Forelimb muscle (tissue), 1 donor: ENCODE data around the gene KDM2B. TPM values are rescaled to one million over a fixed set of nuclear protein-coding genes. Genes with fewer than 3 reads are reported as not detected.

Experiments
- DNase-seq: peaks from one replicate; pipeline ENCODE4 v3.0.0-alpha.2; 2013; ENCODE audit warnings: low read depth
- polyA plus RNA-seq: library from polyadenylated mRNA; unstranded; fragments of 120-200 nt; gene quantifications from one replicate; pipeline ENCODE4 v1.2.1, GENCODE V29; 2013; ENCODE audit not compliant: insufficient read length

The KDM2B gene
- polyA plus RNA-seq, 1 donor, result 22.1 TPM

DNA sequence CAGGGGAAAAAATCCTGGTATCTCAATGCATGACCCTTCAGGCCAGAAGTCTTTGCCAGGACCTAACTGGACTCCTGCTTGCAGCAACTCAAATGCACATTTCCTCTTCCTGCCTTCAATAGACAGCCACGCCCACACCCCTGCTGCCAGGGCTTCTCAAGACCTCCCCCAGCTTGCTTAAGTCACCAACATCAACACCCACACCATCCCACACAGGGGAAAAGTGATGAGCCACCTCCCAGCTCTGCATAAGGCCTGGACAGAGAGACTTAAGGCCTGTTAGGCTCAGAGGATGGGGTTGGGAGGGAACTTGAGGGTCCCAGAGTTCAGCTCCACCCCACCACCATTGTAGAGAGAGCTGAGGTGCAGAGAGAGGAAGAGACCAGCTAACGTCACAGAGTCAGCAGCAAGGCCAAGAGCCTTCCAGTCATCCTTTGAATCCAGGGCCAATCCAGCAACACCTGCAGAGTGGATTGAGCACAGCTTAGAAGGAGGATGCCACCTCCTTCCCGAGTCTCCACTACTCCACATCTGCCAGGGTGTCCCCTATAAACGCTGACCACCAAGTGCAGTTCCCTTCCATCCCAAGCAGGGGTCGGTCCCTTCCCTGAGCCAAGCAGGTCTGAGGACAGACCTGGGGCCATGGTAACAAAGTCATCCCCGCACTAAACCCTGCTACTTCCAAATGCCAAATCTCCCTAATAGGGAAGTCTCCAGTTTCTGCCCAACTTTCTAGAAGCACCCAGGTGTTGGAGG lies 50.0 kb downstream of the KDM2B start:
- no peak for DNase-seq

DNA sequence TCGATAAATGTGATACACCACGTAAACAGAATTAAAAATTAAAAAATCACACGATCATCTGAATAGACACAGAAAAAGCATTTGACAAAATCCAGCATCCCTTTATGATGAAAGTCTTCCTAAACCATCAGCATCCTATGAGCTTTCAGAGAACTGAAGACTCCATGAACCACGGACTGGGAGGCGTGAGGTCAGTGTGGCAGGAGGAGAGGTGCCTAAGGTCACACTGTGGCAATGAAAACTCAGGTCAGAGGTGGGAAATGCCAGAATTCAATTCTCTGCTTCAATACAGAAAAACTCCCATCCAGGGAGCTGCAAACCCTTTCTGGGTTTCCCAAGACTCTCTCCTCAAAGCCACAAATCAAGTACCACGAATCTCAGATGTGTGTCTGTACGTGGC lies 51.6 kb downstream of the KDM2B start:
- DNase-seq, result no peak

DNA sequence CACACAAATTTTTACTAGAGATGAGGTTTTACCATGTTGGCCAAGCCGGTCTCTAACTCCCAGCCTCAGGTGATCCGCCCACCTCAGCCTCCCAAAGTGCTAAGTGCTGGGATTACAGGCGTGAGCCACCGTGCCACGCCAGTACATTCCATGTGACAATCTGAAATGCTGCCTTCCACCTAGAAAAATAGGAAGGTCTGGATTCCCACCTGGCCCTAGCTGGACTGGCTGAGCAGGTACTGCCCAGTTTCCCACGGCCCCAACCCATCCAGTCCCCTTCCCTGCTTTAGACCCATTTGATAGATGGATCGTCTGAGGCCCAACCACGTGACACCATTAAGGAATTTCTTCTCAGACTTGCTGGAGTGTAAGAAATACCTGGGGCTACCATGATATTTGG lies 55.4 kb downstream of the KDM2B start:
- DNase-seq, result no peak

DNA sequence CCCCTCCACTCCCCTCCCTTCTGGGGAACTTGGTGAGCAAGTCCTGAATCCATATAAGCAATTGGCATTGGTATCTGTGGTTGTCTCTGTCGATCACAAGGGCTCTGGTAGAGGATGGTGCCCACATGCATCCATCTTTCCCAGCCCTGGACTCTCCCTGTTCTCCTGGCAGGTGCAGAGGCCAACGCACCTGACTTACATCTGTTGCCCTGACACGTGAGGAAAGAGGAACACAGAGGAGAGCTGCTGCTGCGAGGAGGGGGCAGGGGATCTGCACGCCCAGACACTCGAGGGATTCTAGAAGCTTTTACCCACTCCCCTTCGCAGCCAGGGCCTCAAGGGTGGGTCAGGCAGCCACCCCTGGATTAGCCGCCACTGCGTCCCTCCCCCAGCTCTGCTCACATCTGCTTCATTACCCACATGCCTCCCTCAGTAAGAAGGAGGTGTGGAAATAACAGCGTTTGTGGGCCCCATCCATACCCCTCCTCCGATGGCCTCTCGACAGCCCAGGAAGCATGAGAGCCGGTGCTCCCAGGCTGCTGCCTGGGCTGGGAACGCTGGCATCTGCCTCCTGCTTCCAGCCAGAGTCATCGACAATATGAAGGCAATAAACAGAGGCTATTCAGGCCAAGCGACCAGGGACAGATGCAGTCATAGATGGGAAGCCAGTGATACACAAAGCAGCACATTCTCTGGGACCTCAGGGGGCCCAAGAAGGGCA lies 56.5 kb downstream of the KDM2B start:
- no peak for DNase-seq

DNA sequence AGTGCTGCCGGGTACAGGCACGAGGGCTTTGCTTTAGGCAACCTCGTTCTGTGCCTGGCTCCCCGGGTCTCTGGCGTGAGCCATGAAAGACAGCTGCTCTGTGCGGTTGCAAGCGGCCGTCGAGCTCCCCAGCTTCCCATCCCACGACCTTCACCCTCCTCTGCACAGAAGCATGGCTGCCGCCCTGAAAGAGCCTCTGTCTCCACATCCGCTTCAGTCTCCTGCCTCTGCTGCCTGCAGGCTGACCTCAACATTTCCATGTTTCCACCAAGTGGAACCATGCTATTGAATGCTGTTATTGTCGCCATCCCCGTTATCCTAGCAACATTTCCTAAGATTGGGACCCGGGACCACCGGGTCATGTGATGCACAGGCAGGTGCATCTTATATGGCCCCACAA lies 57.1 kb downstream of the KDM2B start:
- DNase-seq, result no peak

DNA sequence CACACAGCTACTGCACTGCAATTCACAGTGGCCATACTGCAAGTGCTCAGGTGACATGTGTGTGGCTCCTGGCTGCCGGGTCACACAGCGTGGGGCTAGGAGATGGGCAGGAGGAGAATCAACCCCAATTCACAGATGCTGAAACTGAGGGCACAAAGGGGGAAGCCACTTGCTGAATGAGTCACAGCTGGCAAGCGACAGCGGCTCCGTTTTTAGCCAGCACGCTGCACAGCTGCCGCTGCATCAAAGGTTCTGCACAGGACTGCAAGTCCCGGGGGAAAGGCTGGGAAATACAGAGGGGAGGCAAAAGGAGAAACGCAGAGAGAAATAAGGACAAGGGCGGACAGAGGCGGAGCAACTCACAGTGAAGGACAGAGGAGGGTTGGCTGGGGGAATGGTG lies 57.9 kb downstream of the KDM2B start:
- no peak for DNase-seq

DNA sequence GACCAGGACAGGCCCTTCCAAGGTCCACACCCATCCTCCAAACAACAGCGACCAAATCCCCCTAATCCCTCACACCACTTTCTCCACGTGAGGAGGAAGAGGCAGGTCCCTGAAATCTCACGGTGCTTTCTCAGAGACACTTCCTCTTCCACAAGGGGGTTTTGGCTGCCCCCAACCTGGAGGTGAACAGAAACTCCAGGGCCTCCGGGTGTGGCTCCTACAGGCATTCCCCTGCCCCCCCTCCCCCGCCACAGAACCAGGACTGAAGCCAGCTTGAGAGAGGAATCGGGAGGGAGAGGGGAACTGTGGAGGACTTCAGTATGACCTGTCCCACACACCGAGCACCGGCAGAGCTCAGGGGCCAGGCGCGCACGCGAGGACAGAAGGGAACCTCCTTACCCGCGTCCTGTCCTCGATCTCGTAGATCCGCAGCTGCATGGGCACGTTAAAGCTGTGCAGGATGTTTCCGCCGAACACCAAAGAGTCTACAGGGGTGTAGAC lies 60.2 kb downstream of the KDM2B start:
- DNase-seq, result no peak

DNA sequence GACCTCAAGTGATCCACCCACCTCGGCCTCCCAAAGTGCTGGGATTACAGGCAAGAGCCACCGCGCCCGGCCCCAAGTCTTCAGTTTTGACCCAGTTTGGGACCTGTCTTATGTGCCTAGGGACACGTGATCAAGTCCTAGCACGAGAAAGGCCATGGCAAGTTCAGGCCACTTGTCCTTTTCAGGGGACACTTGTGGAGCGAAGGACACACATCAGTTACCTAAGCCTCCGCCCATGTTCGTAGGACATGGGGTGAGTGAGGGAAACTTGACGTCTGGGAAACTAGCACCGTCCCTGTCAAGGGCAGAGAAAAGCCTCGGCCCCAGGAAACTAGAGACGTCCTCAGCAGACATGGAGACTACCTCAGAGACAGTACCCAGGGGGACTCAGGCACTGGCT lies 60.7 kb downstream of the KDM2B start:
- no peak for DNase-seq

DNA sequence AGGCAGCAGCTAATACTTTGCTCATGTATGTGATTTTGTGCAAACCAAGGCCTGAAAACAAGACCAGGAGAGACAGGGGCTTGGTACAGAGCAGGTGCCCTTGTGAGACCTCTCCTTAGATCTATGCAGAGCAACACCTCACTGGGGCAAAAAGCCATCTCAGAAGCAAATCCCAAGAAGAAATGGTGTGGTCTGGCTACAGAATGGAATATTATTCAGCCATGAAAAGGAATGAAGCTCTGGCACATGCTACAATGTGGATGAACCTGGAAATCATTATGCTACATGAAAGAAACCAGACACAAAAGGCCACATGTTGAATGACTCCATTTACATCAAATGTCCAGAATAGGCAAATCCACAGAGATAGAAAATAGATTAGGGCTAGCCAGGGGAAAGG lies 61.6 kb downstream of the KDM2B start:
- no peak for DNase-seq

DNA sequence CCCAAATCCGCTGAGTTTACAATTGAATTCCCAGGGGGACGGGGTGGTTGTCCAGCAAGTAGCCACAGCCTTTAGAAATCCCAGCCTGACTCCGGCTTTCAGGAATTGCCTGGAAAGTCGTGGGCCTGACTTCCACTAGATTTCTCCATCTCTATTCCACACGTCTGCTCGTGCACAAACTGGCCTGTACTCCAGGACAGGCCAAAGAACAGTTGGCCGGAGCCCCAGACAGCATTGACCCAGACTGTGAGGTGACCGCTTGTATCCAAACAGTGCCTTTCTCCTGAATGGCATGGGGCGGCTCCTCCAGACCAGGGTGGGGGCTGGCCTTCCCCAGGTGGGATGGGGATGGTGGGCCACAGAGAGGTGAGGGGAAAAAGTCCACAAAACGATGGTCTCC lies 62.2 kb downstream of the KDM2B start:
- no peak for DNase-seq

DNA sequence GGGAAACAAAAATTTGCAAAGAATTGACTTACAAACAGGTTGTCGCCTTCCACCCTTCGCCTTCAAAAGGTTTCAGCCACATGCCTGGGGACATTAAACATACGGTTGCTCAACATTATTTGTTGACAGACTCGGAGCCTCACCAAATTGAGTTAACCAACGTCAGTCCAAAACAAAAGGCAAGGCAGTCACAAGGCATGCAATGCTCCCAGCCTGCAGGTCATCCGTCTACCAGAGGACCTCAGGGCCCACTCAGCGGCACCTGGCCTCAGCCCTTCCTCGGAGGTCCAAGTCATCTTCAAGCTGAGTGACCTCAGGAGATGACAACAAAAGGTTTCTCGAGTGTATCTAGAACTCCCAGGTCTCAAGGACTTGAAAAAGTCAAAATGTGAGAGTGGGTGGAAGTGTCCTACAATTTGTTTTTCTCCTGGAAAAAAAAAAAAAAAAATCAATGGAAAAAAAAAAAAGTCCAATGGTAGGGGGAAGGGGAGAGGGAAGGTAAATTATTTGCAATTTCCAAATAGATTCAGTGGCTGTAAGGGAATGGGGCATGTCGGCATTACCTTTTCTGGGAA lies 64.3 kb downstream of the KDM2B start:
- no peak for DNase-seq

DNA sequence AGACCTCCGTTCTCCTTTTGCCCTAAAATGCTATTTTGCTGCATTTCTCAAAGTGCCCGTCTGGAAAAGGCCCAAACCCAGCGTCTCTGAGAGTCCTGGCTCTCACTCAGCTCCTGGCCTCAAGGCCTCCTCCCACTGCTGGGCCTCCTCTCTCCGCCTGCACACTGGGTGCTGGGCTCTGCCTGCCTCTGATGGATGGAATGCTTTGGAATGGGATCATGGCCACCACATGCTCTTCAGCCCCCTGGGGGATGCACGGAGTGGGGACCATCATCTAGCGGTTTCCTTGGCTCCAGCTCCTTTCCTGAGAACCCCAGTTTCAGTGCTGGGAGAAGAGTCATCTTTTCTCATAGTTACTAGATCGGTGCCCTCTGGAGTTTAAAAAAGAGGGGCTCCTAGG lies 65.2 kb downstream of the KDM2B start:
- no peak for DNase-seq

DNA sequence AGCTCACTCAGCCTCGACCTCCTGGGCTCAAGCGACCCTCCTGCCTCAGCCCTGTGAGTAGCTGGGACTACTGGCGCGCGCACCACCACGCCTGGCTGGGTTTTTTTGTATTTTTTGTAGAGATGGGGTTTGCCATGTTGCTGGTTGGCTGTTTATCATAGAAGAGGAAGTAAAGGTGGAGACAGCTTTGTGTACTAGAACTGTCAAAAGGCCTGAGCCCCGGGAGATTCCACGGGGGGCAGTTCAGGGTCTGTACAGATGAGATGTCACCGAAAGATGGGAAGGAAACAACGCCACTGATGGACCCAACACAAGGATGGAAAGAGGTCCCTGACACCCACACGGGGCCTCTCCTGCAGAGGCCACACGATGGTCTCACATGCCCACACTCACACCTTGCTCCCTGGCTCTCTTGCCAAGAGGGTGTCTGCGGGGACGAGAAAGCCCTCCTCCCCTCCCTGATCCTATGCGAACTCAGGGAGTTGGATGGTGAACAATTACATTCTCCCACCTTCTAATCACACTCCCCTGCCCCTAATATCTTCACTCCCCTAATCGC lies 66.6 kb downstream of the KDM2B start:
- no peak for DNase-seq

DNA sequence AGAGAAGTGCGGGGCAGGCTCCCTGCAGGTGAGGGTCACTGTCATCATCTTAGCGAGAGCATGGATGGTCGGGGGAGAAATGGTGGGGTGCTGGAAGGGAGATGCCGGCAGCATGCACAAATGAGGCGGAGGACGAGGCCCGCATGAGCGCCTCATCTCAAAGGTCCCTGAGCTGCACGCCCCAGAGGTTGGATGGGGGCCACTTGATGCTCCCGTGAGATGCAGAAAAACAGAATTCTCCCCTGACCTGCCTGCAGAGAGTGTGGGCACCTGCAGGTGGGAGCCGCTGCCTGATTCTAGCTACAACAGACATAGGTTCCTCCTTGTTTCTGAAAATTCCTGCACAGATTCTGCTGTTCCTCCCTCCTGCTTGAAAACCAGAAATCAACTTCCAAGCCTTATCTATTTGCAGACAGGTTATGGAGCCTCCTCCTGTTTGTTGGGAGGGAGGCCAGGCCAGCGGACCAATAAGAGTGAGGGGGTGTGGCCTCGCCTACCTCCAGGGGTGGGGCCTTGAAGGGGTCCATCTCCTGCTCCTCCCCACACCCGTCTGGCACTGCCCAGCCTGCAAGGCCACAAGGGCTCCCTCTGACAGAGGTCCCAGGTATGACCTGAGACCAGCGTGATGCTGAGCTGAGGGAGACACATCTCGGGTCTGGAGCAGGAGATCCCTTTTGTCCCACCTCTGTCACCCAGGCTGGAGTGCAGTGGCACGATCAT lies 67.2 kb downstream of the KDM2B start:
- no peak for DNase-seq

DNA sequence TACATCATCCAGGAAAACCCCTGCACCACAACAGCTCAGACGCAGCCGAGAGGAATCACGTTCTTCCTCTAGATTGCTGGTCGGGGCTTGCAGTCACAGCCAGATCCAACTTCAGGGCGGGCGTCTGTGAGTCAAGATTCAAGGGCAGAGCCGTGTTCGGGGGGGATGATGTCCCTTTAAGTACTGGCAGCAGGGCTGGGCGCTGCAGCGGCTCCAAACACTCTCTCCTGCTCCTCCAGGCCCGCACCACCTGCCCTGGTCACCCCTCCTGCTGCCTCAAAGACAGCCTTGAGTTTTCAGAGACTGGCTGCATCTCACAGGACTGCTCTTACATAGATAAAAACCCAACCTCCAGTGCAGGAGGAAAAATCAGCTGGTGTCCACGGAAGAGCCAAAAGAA lies 68.3 kb downstream of the KDM2B start:
- DNase-seq, result no peak

DNA sequence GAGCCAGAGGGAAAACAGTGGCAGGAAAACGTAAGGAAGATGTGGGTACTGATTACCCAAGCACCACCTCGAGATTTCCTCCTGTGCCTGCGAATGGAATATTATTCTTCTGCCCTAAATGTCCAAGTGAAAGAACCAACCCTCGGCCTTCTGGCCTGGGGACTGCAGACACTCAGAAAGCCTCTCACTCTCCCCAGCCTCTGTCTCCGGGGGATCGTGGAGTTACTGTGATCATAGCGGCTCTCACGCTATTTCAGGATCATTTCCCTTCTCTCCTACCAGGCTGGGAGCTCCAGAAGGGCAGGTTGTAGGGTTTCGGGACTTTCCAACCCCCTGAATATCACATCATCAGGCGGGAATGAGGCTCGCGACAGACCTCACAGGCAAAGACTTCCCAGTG lies 68.9 kb downstream of the KDM2B start:
- no peak for DNase-seq

DNA sequence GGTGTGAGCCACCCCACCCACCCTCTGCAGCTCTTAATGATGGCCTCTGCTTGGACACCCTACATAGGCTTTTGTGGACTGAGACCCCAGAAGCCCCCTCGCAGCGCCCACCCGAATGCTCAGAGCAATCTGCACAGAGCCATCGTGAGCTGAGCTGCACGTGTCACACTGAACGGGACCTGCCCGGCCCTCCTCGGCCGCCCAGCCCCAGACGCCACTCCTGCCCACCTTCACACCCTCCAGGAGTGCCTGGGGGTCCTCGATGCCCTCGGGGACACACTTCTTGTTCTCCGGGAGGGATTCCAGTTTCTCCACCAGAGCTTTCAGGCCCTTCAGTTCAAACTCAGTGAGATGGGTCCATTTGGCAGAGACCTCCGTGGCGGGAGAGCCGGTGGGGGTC lies 71.5 kb downstream of the KDM2B start:
- DNase-seq, result no peak

DNA sequence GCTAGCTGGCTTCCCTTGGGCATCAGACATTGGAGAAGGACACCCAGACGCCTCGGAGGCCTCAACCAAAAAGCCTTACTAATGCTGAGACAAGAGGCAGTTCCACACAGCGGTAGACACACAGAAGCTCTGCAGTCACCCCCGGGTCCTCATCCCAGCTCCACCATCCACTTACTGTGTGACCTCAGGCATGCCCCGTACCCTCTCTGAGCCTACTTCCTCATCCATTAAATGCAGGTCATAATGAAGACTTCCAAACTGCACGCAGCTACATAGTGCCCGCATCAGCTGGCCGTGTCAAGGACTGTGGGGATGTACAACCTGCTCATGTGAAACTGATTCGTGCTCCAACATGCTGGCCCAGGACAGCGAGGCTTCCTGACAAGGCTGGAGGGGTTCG lies 72.3 kb downstream of the KDM2B start:
- DNase-seq, result no peak

DNA sequence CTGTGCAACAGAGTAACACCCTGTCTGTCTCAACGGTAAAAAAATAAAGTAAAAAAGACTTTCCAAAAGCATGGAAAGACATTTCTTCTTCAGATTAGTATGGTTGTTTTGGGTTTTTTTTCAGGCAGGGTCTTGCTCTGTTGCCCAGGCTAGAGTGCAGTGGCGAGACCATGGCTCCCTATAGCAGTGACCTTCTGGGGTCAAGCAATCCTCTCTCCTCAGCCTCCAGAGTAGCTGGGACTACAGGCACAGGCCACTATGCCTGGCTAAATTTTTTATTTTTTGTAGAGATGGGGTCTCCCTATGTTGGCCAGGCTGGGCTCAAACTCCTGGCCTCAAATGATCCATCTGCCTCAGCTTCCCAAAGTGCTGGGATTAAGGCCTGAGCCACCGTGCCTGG lies 72.8 kb downstream of the KDM2B start:
- DNase-seq, result no peak

DNA sequence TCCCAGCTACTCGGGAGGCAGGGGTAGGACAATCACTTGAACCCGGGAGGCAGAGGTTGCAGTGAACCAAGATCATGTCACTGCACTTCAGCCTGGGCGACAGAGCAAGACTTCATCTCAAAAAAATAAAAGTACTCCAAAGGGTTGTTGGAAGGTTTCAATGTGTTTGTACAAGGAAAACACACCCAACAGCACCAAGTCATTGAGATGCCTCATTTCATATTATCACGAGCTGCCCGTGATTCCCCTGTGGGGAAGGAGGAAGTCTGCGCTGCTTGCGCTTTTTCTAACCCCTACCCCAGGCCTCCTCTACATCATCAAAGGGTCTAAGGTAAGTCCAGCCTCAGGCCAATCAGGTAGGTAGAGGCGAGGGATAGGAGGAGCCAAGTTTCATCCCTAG lies 73.6 kb downstream of the KDM2B start:
- DNase-seq, result no peak

DNA sequence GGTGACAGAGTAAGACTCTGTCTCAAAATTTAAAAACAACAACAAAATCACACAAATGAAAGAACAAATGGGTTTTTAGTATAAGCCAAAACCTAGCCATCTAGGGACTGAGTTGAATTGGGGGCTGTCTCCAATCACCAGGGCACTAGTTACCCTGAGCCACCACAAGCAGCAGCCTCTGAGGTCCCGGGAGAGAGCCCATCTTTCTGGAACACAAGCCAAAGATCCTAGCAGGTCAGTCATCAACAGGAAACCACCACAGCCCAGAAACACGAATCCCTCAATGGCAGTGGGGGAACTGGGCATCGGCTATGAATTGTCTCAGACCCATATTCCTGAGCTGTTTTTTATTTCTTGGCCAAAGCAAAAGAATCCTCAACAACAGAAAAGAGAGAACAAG lies 75.3 kb downstream of the KDM2B start:
- no peak for DNase-seq

DNA sequence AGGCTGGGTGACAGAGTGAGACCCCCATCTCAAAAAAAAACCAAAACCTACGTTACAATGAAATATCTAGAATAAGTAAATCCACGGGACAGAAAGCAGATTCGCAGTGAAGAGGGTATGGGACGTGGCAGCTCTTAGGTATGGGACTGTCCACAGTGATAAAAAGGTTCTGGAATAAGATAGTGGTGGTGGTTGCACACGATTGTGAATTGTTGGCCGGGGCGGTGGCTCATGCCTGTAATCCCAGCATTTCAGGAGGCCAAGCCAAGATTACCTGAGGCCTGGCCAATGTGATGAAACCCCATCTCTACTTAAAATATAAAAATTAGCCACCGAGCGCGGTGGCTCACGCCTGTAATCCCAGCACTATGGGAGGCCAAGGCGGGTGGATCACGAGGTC lies 76.3 kb downstream of the KDM2B start:
- DNase-seq, result no peak
